ENCODE data around the gene OCRL.

Gene OCRL

GRCh38 chrX:129638917-129639316 lies 98.9 kb downstream of the OCRL start:
- peak; percentile 23 for DNase-seq

- DNase-seq = no peak
Observed at GRCh38 chrX:129640737-129641136, 100.7 kb downstream of the OCRL start.

GRCh38 chrX:129641469-129641868 lies 101.4 kb downstream of the OCRL start:
- no peak for DNase-seq

GRCh38 chrX:129641941-129642340 lies 101.9 kb downstream of the OCRL start:
- no peak for DNase-seq
